Mammary epithelial cell (primary cell): ENCODE data around the gene UQCRC1.

Experiments
- EZH2 ChIP-seq: IDR thresholded peaks from 2 replicates; pipeline ENCODE4 v1.6.1; 2012; ENCODE audit warnings: low read length, inconsistent platforms, borderline replicate concordance
- TF ChIP-seq, protein P1 (sequence below), 2 donors: IDR thresholded peaks in 1 of 2; conservative IDR thresholded peaks in 1 of 2; 2 replicates each; pipeline ENCODE4 v1.5.1; 2011 to 2012; ENCODE audit warnings: inconsistent platforms in 2 of 2, low read length in 2 of 2, mild to moderate bottlenecking in 2 of 2, control low read depth in 1 of 2, low read depth in 1 of 2; ENCODE audit not compliant: insufficient read depth in 1 of 2; ENCODE audit errors: extremely low read depth in 1 of 2

DNA sequence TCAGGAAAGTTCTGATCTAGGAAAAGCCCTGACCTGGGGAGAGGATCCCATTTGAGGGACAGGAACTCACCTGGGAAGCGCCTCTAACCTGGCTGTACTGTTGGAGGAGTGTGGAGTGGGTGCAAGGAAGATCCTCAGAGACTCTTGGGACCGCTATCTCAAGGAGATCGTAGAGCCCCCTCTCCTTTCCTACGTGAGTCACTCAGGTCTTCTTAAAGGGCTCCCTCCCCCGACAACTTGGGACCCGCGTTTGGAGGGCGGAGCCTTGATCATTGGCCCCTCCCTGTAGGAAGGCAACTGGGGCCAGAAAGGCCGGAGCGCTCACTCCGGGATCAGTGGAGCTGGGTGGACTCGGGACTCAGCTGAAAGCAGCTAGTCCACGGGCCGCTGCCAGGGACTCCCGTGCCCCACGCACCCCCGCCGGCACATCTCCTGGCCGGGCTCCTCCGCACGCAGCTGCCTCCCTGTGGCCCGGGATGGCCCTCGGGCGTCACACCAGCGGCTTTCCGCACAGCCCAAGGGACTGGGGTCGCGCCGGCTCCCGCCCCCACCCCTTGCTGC is 25.3 kb upstream of the UQCRC1 start:
- TF ChIP-seq, protein P1, sequence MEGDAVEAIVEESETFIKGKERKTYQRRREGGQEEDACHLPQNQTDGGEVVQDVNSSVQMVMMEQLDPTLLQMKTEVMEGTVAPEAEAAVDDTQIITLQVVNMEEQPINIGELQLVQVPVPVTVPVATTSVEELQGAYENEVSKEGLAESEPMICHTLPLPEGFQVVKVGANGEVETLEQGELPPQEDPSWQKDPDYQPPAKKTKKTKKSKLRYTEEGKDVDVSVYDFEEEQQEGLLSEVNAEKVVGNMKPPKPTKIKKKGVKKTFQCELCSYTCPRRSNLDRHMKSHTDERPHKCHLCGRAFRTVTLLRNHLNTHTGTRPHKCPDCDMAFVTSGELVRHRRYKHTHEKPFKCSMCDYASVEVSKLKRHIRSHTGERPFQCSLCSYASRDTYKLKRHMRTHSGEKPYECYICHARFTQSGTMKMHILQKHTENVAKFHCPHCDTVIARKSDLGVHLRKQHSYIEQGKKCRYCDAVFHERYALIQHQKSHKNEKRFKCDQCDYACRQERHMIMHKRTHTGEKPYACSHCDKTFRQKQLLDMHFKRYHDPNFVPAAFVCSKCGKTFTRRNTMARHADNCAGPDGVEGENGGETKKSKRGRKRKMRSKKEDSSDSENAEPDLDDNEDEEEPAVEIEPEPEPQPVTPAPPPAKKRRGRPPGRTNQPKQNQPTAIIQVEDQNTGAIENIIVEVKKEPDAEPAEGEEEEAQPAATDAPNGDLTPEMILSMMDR (conservative IDR thresholded peaks at IDR 0.05 in 1 of 2, IDR thresholded peaks at IDR 0.05 in 1 of 2; ENCODE audit: extremely low read depth in 1 of 2, insufficient read depth in 1 of 2, low read depth in 1 of 2, low read length in 2 of 2): no peak
- TF ChIP-seq EZH2: no peak
